Esophagus muscularis mucosa (tissue), 3 donors: ENCODE measurements around the gene IFNA8.

Experiments used
- CTCF ChIP-seq, 3 experiments: fragments of 200-600 bp in 2 of 3; fragments of 450-650 bp in 1 of 3; sonication (generic) in 2 of 3; IDR thresholded peaks; one replicate each; pipeline ENCODE4 v1.5.1; 2017 to 2019; ENCODE audit warnings: antibody characterized with exemption in 3 of 3, mild to moderate bottlenecking in 2 of 3, moderate library complexity in 1 of 3
- POLR2A ChIP-seq: fragments of 450-650 bp; IDR thresholded peaks from one replicate; pipeline ENCODE4 v1.6.1; 2017; ENCODE audit warnings: antibody characterized with exemption, moderate library complexity, mild to moderate bottlenecking, low read depth
- POLR2AphosphoS5 ChIP-seq, 2 donors: sonication (generic); formaldehyde crosslinking; IDR thresholded peaks; one replicate each; pipeline ENCODE4 v1.6.1; 2017; ENCODE audit warnings: antibody characterized with exemption in 2 of 2

- TF ChIP-seq POLR2AphosphoS5 (IDR thresholded peaks at IDR 0.05) = no peak
- TF ChIP-seq CTCF (IDR thresholded peaks at IDR 0.05) = no peak
- no peak for TF ChIP-seq POLR2A
Measured at GRCh38 chr9:21428235-21428634, 19.3 kb downstream of the IFNA8 start.
